ENCODE results near the gene ERN1.

- no peak for TF ChIP-seq EP300 (IDR thresholded peaks at IDR 0.05)
- no peak for TF ChIP-seq POLR2A (IDR thresholded peaks at IDR 0.05)
- TF ChIP-seq CTCF (IDR thresholded peaks at IDR 0.05): no peak
- no peak for TF ChIP-seq POLR2AphosphoS5 (IDR thresholded peaks at IDR 0.05)
Observed at GRCh38 chr17:64157669-64158180, 27.8 kb upstream of the ERN1 start.
